Pancreas (tissue), 10 donors: ENCODE data around the gene NSD1. TPM values are rescaled to one million over a fixed set of nuclear protein-coding genes. Genes with fewer than 3 reads are reported as not detected.

Experiments
- ATAC-seq, 4 donors: fragments of 200-7000 bp; cut with Tn5 transposase; one replicate each; pipeline versions ENCODE4 v1.8.0 to v1.9.1; 2020; ENCODE audit warnings: mild to moderate bottlenecking in 4 of 4, moderate library complexity in 4 of 4
- DNase-seq, 6 donors: peaks; one replicate each; pipeline ENCODE4 v3.0.0-alpha.2; 2020
- FAIRE-seq: peaks from 2 replicates; lab custom pipeline; 2012; peaks lifted over from hg19 to GRCh38; lab: Jason Lieb, UNC
- H3K27ac ChIP-seq, 4 donors: fragments of 200-600 bp; sonication (generic); 1 replicate in 3 of 4; 2 replicates in 1 of 4; pipeline versions ENCODE4 v1.5.0 to v1.8.0; 2020
- H3K27me3 ChIP-seq, 4 donors: fragments of 200-600 bp; one replicate each; pipeline ENCODE4 v1.8.0; 2021
- H3K36me3 ChIP-seq, 3 donors: fragments of 200-600 bp; sonication (generic) in 1 of 3; one replicate each; pipeline versions ENCODE4 v1.5.0 to v1.8.0; 2020 to 2021
- H3K4me1 ChIP-seq, 3 donors: fragments of 200-600 bp; one replicate each; pipeline ENCODE4 v1.8.0; 2021
- H3K4me3 ChIP-seq, 4 donors: fragments of 200-600 bp; sonication (generic) in 2 of 4; one replicate each; pipeline versions ENCODE4 v1.5.0 to v1.8.0; 2020 to 2021
- H3K9me3 ChIP-seq, 4 donors: fragments of 200-600 bp; one replicate each; pipeline ENCODE4 v1.8.0; 2021
- CTCF ChIP-seq, 4 donors: fragments of 200-600 bp; sonication (generic) in 3 of 4; IDR thresholded peaks; one replicate each; pipeline versions ENCODE4 v1.5.0 to v1.8.0; 2021; ENCODE audit warnings: antibody characterized with exemption in 4 of 4
- WGBS, 2 donors: extraction: QIAGEN DNeasy Blood & Tissue Kit; methylation state at CpG; one replicate each; pipeline ENCODE4 v1.1.7; 2013; 5-methylcytosine and 5-hydroxymethylcytosine counted together
- intact Hi-C, 3 donors: fragments of 100-400 bp; cut with DNase I; formaldehyde crosslinking; loops; one replicate each; pipeline versions ENCODE4 v1.11.1 to v1.14.2; 2022
- polyA plus RNA-seq, 2 donors: library from polyadenylated mRNA; stranded (reverse); fragments of 200-250 nt; gene quantifications; one replicate each; pipeline ENCODE4 v1.2.3, GENCODE V29; 2013
- total RNA-seq, 6 donors: library from RNA; stranded (reverse); fragmentation: NEBNext Ultra II Directional in 4 of 6; extraction: Animal tissue kit (Norgen Biotek cat#: 25700) in 4 of 6; gene quantifications; one replicate each; pipeline versions ENCODE4 v1.2.1 to v1.2.4, GENCODE V29; 2021 to 2023
- donor health status: healthy with polysubstance abuse.
- donor health status: DM: no; HTN: no; CAD: no; lungs with moderate emphysema.
- donor health status: DM: no; HTN: no; CAD: no.
- donor health status: control.
- donor health status: control.
- donor health status: Bipolar disorder and iron deficiency.
- donor health status: DM: yes; HTN: yes; CAD: no.
- donor health status: DM: no; HTN: no; CAD: no.
- donor health status: DM: no; HTN: no; CAD: no.
- donor health status: DM: yes; HTN: yes; CAD: no.

NSD1 gene
- total and polyA plus RNA-seq, 8 donors, result 6.9 to 51.2 (median 33.5) TPM

- intact Hi-C loops, result loop anchor here in 1 of 3 donors (10.0 kb wide), 1 partner anchor 426 kb away; no protein-coding TSS in a partner anchor
These were observed 42.8 kb upstream of the NSD1 start for GRCh38 chr5:177090813-177091212.

GRCh38 chr5:177091232-177091631, 42.3 kb upstream of the NSD1 start:
- no peaks in the 10 kb centered on the region for H3K27me3 ChIP-seq
- TF ChIP-seq CTCF (IDR thresholded peaks at IDR 0.05), result no peak
- H3K9me3 ChIP-seq, result no peaks in the 10 kb centered on the region
- H3K27ac ChIP-seq, result no peak overlapping the region
- no peak for ATAC-seq
- 62 to 80% methylated on average over 3 of the region's 3 CpGs for WGBS, 2 donors
- H3K36me3 ChIP-seq, result peaks cover 0 to 20% (median 0%) of the 10 kb centered on the region in 3 donors
- FAIRE-seq, result no peak
- H3K4me3 ChIP-seq, result no peak overlapping the region
- no peak for DNase-seq
- intact Hi-C loops, result loop anchor here in 1 of 3 donors (10.0 kb wide), 1 partner anchor 426 kb away; no protein-coding TSS in a partner anchor
- peaks cover 0 to 6% (median 6%) of the 10 kb centered on the region in 3 donors for H3K4me1 ChIP-seq

More at GRCh38 chr5:177090813-177091212, 42.8 kb upstream of the NSD1 start:
- DNase-seq, result no peak
- H3K4me3 ChIP-seq, result no peak overlapping the region
- no peak for ATAC-seq
- H3K27ac ChIP-seq, result no peak overlapping the region
- no peaks in the 10 kb centered on the region for H3K9me3 ChIP-seq
- TF ChIP-seq CTCF (IDR thresholded peaks at IDR 0.05), result no peak
- no peak for FAIRE-seq
- peaks cover 0 to 20% (median 0%) of the 10 kb centered on the region in 3 donors for H3K36me3 ChIP-seq
- no peaks in the 10 kb centered on the region for H3K27me3 ChIP-seq
- H3K4me1 ChIP-seq, result peaks cover 0 to 6% (median 6%) of the 10 kb centered on the region in 3 donors
- WGBS, 2 donors, result 79 to 81% methylated on average over 13 of the region's 13 CpGs

GRCh38 chr5:177092178-177093081, 41.1 kb upstream of the NSD1 start:
- Histone ChIP-seq H3K4me1 (peaks cover 0 to 6% (median 6%) of the 10 kb centered on the region in 3 donors), H3K36me3 (peaks cover 0 to 20% (median 0%) of the 10 kb centered on the region in 3 donors), H3K9me3 (no peaks in the 10 kb centered on the region), H3K27me3 (no peaks in the 10 kb centered on the region), H3K4me3 (no peak overlapping the region), H3K27ac (no peak overlapping the region)
- TF ChIP-seq CTCF (IDR thresholded peaks at IDR 0.05), result no peak
- DNase-seq, result no peak
- intact Hi-C loops, result loop anchor here in 1 of 3 donors (10.0 kb wide), 1 partner anchor 428 kb away; no protein-coding TSS in a partner anchor
- 83 to 87% methylated on average over 32 of the region's 32 CpGs for WGBS, 2 donors
- no peak for FAIRE-seq
- no peak for ATAC-seq

GRCh38 chr5:177093082-177093712, 40.4 kb upstream of the NSD1 start:
- Histone ChIP-seq H3K9me3 (no peaks in the 10 kb centered on the region), H3K4me3 (no peak overlapping the region), H3K4me1 (peaks cover 0 to 6% (median 6%) of the 10 kb centered on the region in 3 donors), H3K36me3 (peaks cover 0 to 20% (median 0%) of the 10 kb centered on the region in 3 donors), H3K27me3 (no peaks in the 10 kb centered on the region), H3K27ac (peak overlapping the region in 2 of 4 donors; percentile 5 to 74)
- TF ChIP-seq CTCF (IDR thresholded peaks at IDR 0.05), result no peak
- FAIRE-seq (no peak), ATAC-seq (no peak), DNase-seq (no peak)
- WGBS, 2 donors, result 90 to 94% methylated on average over 37 to 40 of the region's 40 CpGs
- intact Hi-C loops, result loop anchor here in 1 of 3 donors (10.0 kb wide), 1 partner anchor 428 kb away; no protein-coding TSS in a partner anchor
